K562 (cell line): ENCODE measurements around the gene FASTKD1. TPM values are rescaled to one million over a fixed set of nuclear protein-coding genes. Genes with fewer than 3 reads are reported as not detected.
A peak's percentile ranks its signal among the peaks of the same experiment; 100 is the strongest.

ENCODE experiments used
- ATAC-seq: fragments of 200-7000 bp; cut with Tn5 transposase; 3 replicates; pipeline ENCODE4 v1.9.1; 2020; ENCODE audit warnings: moderate library complexity
- BruUV-seq: library from RNA; stranded (reverse); fragments of 400-500 nt; replicated peaks from 2 replicates; lab custom pipeline; 2021; lab: Mats Ljungman, UMichigan
- CTCF ChIA-PET: fragments of 300-600 bp; formaldehyde crosslinking; extraction: SDS; loops from one replicate; lab custom pipeline; 2021; ENCODE audit warnings: low intra/inter-chr PET ratio; lab: Yijun Ruan, JAX
- POLR2A ChIA-PET: fragments of 300-600, 350-650 bp; sonication (Branson Sonifier 250); formaldehyde crosslinking; extraction: SDS; loops from one replicate; lab custom pipeline; 2021; ENCODE audit warnings: antibody characterized with exemption, inconsistent platforms; lab: Yijun Ruan, JAX
- DNase-seq, 4 experiments: peaks; one replicate each; pipeline versions ENCODE4 v3.0.0 to v3.0.0-alpha.2; 2011 to 2018; ENCODE audit warnings: low spot score in 3 of 4, mixed read lengths in 3 of 4; ENCODE audit errors: extremely low read depth in 1 of 4
- FAIRE-seq: peaks from 2 replicates; lab custom pipeline; 2011; peaks lifted over from hg19 to GRCh38; lab: Jason Lieb, UNC
- H2AFZ ChIP-seq: 2 replicates; pipeline ENCODE4 v1.6.0; 2011; ENCODE audit warnings: low read depth, low read length, control low read depth, inconsistent platforms
- H3K27ac ChIP-seq: fragments of 200-600 bp; 3 replicates; pipeline ENCODE4 v1.8.0; 2011; ENCODE audit warnings: low read depth, mild to moderate bottlenecking, control low read depth, inconsistent platforms, low read length, moderate library complexity, mixed read lengths; ENCODE audit errors: extremely low read depth
- H3K27me3 ChIP-seq, 2 experiments: fragments of 300-600 bp in 1 of 2; 2 replicates in 1 of 2; 3 replicates in 1 of 2; pipeline versions ENCODE4 v1.6.0 to v1.8.0; 2011; ENCODE audit warnings: inconsistent platforms in 2 of 2, low read length in 2 of 2, mild to moderate bottlenecking in 1 of 2, mixed read lengths in 1 of 2, moderate library complexity in 1 of 2; ENCODE audit not compliant: control insufficient read depth in 2 of 2, insufficient read depth in 2 of 2
- H3K36me3 ChIP-seq: fragments of 300-600 bp; 3 replicates; pipeline ENCODE4 v1.8.0; 2011; ENCODE audit warnings: mild to moderate bottlenecking, low read length, inconsistent platforms; ENCODE audit not compliant: control insufficient read depth, insufficient read depth
- H3K4me1 ChIP-seq, 2 experiments: fragments of 200-600 bp in 1 of 2; replicated peaks in 1 of 2; 2 replicates in 1 of 2; 3 replicates in 1 of 2; pipeline versions ENCODE4 v1.5.1 to v1.8.0; 2011; ENCODE audit warnings: inconsistent platforms in 2 of 2, low read length in 2 of 2, mild to moderate bottlenecking in 1 of 2, mixed read lengths in 1 of 2, moderate library complexity in 1 of 2; ENCODE audit not compliant: control insufficient read depth in 2 of 2, insufficient read depth in 2 of 2
- H3K4me2 ChIP-seq: 2 replicates; pipeline ENCODE4 v1.6.1; 2011; ENCODE audit warnings: low read length, control low read depth, inconsistent platforms, mixed read lengths; ENCODE audit not compliant: insufficient read depth
- H3K4me3 ChIP-seq: fragments of 200-600 bp; sonication (generic), shearing (Covaris generic); 2 replicates; pipeline ENCODE4 v1.5.1; 2016; ENCODE audit warnings: control low read depth, inconsistent platforms
- H3K79me2 ChIP-seq: fragments of 200-600 bp; 3 replicates; pipeline ENCODE4 v1.8.0; 2011; ENCODE audit warnings: low read length, inconsistent platforms; ENCODE audit not compliant: control insufficient read depth, insufficient read depth
- H3K9ac ChIP-seq, 2 experiments: 2 replicates each; pipeline versions ENCODE4 v1.6.0 to v1.6.1; 2011; ENCODE audit warnings: low read depth in 2 of 2, low read length in 2 of 2, control low read depth in 1 of 2, inconsistent platforms in 1 of 2, mild to moderate bottlenecking in 1 of 2, mixed read lengths in 1 of 2; ENCODE audit not compliant: insufficient read depth in 1 of 2
- H3K9me1 ChIP-seq: one replicate; pipeline ENCODE4 v1.6.0; 2011; ENCODE audit warnings: inconsistent platforms, mild to moderate bottlenecking, low read length, moderate library complexity; ENCODE audit not compliant: control insufficient read depth, insufficient read depth
- H3K9me3 ChIP-seq: replicated peaks from 2 replicates; pipeline ENCODE4 v1.5.1; 2011; ENCODE audit warnings: low read depth, low read length, inconsistent platforms; ENCODE audit not compliant: control insufficient read depth, insufficient read depth
- H4K20me1 ChIP-seq: replicated peaks from 2 replicates; pipeline ENCODE4 v1.6.1; 2011; ENCODE audit warnings: low read length, inconsistent platforms, mixed read lengths; ENCODE audit not compliant: control insufficient read depth, insufficient read depth
- MTA1 ChIP-seq: fragments of 450-650 bp; IDR thresholded peaks from 2 replicates; pipeline ENCODE4 v1.6.1; 2017; ENCODE audit warnings: borderline replicate concordance
- NFIC ChIP-seq: fragments of 450-650 bp; IDR thresholded peaks from 2 replicates; pipeline ENCODE4 v1.6.1; 2017; ENCODE audit warnings: mild to moderate bottlenecking, inconsistent platforms
- PYGO2 ChIP-seq: fragments of 450-650 bp; IDR thresholded peaks from 2 replicates; pipeline ENCODE4 v1.6.1; 2016; ENCODE audit warnings: mild to moderate bottlenecking, missing genetic modification characterization, moderate library complexity, missing compliant biosample characterization
- SREBF1 ChIP-seq: fragments of 150-350 bp; IDR thresholded peaks from 2 replicates; pipeline ENCODE4 v1.6.1; 2014; ENCODE audit warnings: antibody characterized with exemption, low read depth, low read length, borderline replicate concordance
- ZNF121 ChIP-seq: sonication (generic); formaldehyde crosslinking; conservative IDR thresholded peaks from 2 replicates; pipeline ENCODE4 v1.8.0; 2022; ENCODE audit warnings: missing genetic modification reagents
- ZNF551 ChIP-seq: fragments of 250-450 bp; sonication (Bioruptor Pico); IDR thresholded peaks from 2 replicates; pipeline ENCODE4 v1.5.0; 2021; ENCODE audit warnings: mild to moderate bottlenecking, moderate library complexity
- ZNF57 ChIP-seq: fragments of 450-650 bp; formaldehyde crosslinking; IDR thresholded peaks from 2 replicates; pipeline ENCODE4 v1.4.0; 2020; ENCODE audit warnings: mild to moderate bottlenecking, moderate library complexity
- ZNF77 ChIP-seq: fragments of 250-450 bp; sonication (Bioruptor Pico); IDR thresholded peaks from 2 replicates; pipeline ENCODE4 v1.5.0; 2020
- ZNF780A ChIP-seq: fragments of 250-450 bp; sonication (Bioruptor Pico); IDR thresholded peaks from 2 replicates; pipeline ENCODE4 v1.5.0; 2021; ENCODE audit warnings: mild to moderate bottlenecking
- WGBS: fragments of 100-300 bp; shearing (Covaris generic); methylation state at CpG from one replicate; pipeline ENCODE4 v1.1.6; 2016; ENCODE audit warnings: low coverage, mixed read lengths; ENCODE audit not compliant: insufficient coverage; ENCODE audit errors: missing lambda C conversion rate; 5-methylcytosine and 5-hydroxymethylcytosine counted together
- in situ Hi-C: fragments of 300-500 bp; cut with MboI; formaldehyde crosslinking; loops from 4 replicates; pipeline ENCODE4 v1.15.0; 2018; ENCODE audit warnings: inconsistent platforms, mixed read lengths
- intact Hi-C: fragments of 100-400 bp; cut with micrococcal nuclease; formaldehyde crosslinking; loops from 2 replicates; pipeline ENCODE4 v1.14.2; 2022
- polyA plus RNA-seq, 8 experiments: library from polyadenylated mRNA; depleted of rRNA in 4 of 8; stranded (reverse) in 5 of 8; unstranded in 3 of 8; fragments of >200 nt; fragmentation: Nextera tagmentation in 2 of 8; fragmentation: Illumina TruSeq in 1 of 8; extraction: Ambion mirVana in 2 of 8; extraction: Trizol in 1 of 8; gene quantifications; 2 replicates each; pipeline versions ENCODE4 v1.2.1 to v1.2.3, GENCODE V29; 2011 to 2014; ENCODE audit warnings: inconsistent platforms in 1 of 8, missing spikeins in 1 of 8
- total RNA-seq, 7 experiments: library from RNA; depleted of rRNA in 6 of 7; stranded (reverse); fragments of >200 nt in 6 of 7; fragmentation: Illumina TruSeq in 2 of 7; extraction: Trizol in 2 of 7; gene quantifications; 2 replicates each; pipeline versions ENCODE4 v1.2.1 to v1.2.3, GENCODE V29; 2011 to 2021; ENCODE audit warnings: low replicate concordance in 1 of 7
- TF ChIP-seq, protein P1 (sequence below): IDR thresholded peaks from 2 replicates; pipeline ENCODE4 v1.6.1; 2011; ENCODE audit warnings: borderline replicate concordance, low read depth, mild to moderate bottlenecking, moderate library complexity, low read length; ENCODE audit not compliant: insufficient read depth, poor library complexity, severe bottlenecking
- TF ChIP-seq, protein P2 (sequence below): fragments of 450-650 bp; IDR thresholded peaks from 2 replicates; pipeline ENCODE4 v1.6.1; 2016; ENCODE audit warnings: borderline replicate concordance

FASTKD1 gene
- total and polyA plus RNA-seq, 9 of the 15 experiments (the other 6 are each of a cell fraction or from before 2014, with no cell fraction given), result 63.5 to 134 (median 119) TPM

DNA sequence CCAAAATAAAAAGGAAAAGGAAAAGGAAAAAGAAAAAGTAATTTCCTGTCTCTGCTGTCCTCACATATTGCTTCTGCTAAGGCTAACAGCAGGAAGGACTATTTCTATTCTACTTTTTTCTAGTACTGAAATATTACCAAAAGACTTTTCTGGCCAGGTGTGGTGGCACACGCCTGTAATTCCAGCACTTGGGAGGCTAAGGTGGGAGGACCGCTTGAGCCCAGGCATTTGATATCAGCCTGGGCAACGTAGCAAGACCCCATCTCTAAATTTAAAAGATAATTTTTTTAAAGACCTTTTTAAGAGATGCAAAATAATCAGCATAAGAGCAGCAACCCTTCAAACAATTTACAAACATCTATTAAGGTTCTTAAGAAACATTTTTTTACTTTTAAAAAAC lies 31.2 kb downstream of the FASTKD1 start:
- Histone ChIP-seq H3K4me2 (no peak overlapping the region), H3K9me1 (peaks cover 3% of the 10 kb centered on the region), H3K36me3 (peaks cover 82% of the 10 kb centered on the region), H3K4me3 (no peak overlapping the region), H3K9me3 (no peaks in the 10 kb centered on the region), H2AFZ (no peak overlapping the region), H3K27ac (no peak overlapping the region), H3K27me3 (no peaks in the 10 kb centered on the region), H3K79me2 (no peaks in the 10 kb centered on the region), H4K20me1 (no peaks in the 10 kb centered on the region), H3K9ac (no peak overlapping the region), H3K4me1 (peaks cover 0 to 3% of the 10 kb centered on the region in 2 experiments; a peak in 2 of 5 replicates)
- ChIA-PET CTCF (no interaction called here), POLR2A (no interaction called here)
- in situ Hi-C loops (no loop called here), intact Hi-C loops (no loop called here)
- DNase-seq (no peak), ATAC-seq (no peak), FAIRE-seq (no peak)
- TF ChIP-seq ZNF121 (CRISPR knock-in tag) (peak; percentile 90), ZNF780A (CRISPR knock-in tag) (no peak), MTA1 (no peak)
- BruUV-seq, result no TSS peak
- WGBS, result 78% methylated on average over 3 of the region's 3 CpGs

DNA sequence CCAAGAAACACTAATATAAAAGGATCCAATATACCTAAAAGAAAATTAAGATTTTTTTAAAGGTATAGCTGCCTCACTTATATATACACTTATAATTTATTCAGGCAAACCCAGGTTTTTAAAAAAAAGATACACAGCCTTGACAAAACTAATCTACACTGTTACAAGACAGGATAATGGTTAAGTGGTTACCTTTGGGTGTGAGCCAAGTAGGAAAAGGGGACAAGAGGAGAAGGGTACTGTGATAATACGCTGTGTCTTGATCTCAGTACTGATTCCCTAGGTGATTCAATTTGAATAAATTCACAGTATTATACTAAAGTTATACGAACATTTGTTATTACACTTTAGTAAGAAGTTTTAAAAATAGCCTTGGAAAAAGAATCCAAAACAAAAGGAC lies 33.5 kb downstream of the FASTKD1 start:
- FAIRE-seq, result no peak

More for the DNA sequence above, 33.5 kb downstream of the FASTKD1 start:
- ChIA-PET CTCF (no interaction called here), POLR2A (interaction anchor here (0.7 to 1.1 kb wide), 3 partner anchors 10 to 16 kb away, joined by 3 read pairs; no protein-coding TSS in a partner anchor)
- Histone ChIP-seq H3K4me1 (peaks cover 0 to 3% of the 10 kb centered on the region in 2 experiments; a peak in 2 of 5 replicates), H3K4me3 (no peak overlapping the region), H3K9me1 (peaks cover 3% of the 10 kb centered on the region), H3K9me3 (no peaks in the 10 kb centered on the region), H3K27ac (no peak overlapping the region; the same call in 2 of the 3 replicates), H3K36me3 (peaks cover 70% of the 10 kb centered on the region), H3K27me3 (no peaks in the 10 kb centered on the region)
- DNase-seq (no peak), ATAC-seq (peak; percentile 43; the same call in 2 of the 3 replicates)
- BruUV-seq, result no TSS peak
- intact Hi-C loops, result no loop called here
- WGBS, result 50% methylated on average over 2 of the region's 2 CpGs
- no peak for TF ChIP-seq SREBF1
- TF ChIP-seq, protein P1, sequence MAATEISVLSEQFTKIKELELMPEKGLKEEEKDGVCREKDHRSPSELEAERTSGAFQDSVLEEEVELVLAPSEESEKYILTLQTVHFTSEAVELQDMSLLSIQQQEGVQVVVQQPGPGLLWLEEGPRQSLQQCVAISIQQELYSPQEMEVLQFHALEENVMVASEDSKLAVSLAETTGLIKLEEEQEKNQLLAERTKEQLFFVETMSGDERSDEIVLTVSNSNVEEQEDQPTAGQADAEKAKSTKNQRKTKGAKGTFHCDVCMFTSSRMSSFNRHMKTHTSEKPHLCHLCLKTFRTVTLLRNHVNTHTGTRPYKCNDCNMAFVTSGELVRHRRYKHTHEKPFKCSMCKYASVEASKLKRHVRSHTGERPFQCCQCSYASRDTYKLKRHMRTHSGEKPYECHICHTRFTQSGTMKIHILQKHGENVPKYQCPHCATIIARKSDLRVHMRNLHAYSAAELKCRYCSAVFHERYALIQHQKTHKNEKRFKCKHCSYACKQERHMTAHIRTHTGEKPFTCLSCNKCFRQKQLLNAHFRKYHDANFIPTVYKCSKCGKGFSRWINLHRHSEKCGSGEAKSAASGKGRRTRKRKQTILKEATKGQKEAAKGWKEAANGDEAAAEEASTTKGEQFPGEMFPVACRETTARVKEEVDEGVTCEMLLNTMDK, result no peak
- no peak for TF ChIP-seq ZNF57 (CRISPR knock-in tag)
- no peak for TF ChIP-seq PYGO2 (tag)
- TF ChIP-seq ZNF77 (CRISPR knock-in tag), result no peak
- TF ChIP-seq, protein P2, sequence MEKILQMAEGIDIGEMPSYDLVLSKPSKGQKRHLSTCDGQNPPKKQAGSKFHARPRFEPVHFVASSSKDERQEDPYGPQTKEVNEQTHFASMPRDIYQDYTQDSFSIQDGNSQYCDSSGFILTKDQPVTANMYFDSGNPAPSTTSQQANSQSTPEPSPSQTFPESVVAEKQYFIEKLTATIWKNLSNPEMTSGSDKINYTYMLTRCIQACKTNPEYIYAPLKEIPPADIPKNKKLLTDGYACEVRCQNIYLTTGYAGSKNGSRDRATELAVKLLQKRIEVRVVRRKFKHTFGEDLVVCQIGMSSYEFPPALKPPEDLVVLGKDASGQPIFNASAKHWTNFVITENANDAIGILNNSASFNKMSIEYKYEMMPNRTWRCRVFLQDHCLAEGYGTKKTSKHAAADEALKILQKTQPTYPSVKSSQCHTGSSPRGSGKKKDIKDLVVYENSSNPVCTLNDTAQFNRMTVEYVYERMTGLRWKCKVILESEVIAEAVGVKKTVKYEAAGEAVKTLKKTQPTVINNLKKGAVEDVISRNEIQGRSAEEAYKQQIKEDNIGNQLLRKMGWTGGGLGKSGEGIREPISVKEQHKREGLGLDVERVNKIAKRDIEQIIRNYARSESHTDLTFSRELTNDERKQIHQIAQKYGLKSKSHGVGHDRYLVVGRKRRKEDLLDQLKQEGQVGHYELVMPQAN, result no peak
- no peak for TF ChIP-seq ZNF551 (CRISPR knock-in tag)
- peak; percentile 61 for TF ChIP-seq NFIC
- TF ChIP-seq, all 486 proteins: peak for 1
- Histone ChIP-seq H2AFZ (no peak overlapping the region), H3K4me2 (no peak overlapping the region), H3K79me2 (no peaks in the 10 kb centered on the region), H3K9ac (no peak overlapping the region), H4K20me1 (no peaks in the 10 kb centered on the region)
- in situ Hi-C loops, result no loop called here
